ENCODE results near the gene FFAR2.

- TF ChIP-seq POLR2A (IDR thresholded peaks at IDR 0.05) = no peak
- TF ChIP-seq, protein P1, sequence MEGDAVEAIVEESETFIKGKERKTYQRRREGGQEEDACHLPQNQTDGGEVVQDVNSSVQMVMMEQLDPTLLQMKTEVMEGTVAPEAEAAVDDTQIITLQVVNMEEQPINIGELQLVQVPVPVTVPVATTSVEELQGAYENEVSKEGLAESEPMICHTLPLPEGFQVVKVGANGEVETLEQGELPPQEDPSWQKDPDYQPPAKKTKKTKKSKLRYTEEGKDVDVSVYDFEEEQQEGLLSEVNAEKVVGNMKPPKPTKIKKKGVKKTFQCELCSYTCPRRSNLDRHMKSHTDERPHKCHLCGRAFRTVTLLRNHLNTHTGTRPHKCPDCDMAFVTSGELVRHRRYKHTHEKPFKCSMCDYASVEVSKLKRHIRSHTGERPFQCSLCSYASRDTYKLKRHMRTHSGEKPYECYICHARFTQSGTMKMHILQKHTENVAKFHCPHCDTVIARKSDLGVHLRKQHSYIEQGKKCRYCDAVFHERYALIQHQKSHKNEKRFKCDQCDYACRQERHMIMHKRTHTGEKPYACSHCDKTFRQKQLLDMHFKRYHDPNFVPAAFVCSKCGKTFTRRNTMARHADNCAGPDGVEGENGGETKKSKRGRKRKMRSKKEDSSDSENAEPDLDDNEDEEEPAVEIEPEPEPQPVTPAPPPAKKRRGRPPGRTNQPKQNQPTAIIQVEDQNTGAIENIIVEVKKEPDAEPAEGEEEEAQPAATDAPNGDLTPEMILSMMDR (IDR thresholded peaks at IDR 0.05) = no peak
These were observed 1.4 kb downstream of the FFAR2 start for GRCh38 chr19:35449359-35450043.
